ENCODE data around the gene PABPN1. TPM values are rescaled to one million over a fixed set of nuclear protein-coding genes. Genes with fewer than 3 reads are reported as not detected.

Gene PABPN1
- total and polyA plus RNA-seq, 2 of the 13 experiments (the other 11 are each of a cell fraction or from before 2014, with no cell fraction given): 233 to 524 TPM

GRCh38 chr14:23306412-23307145 is 14.7 kb upstream of the PABPN1 start, which contains the start of gene BCL2L2 (continued):
- TF ChIP-seq THAP9 (CRISPR knock-in tag; IDR thresholded peaks at IDR 0.05; ENCODE audit: borderline replicate concordance) (peak; percentile 97), ZNF790 (CRISPR knock-in tag; IDR thresholded peaks at IDR 0.05; ENCODE audit: borderline replicate concordance) (peak; percentile 93; the same call in 1 of the 2 replicates), HNRNPK (IDR thresholded peaks at IDR 0.05; ENCODE audit: low read depth, low read length, poor library complexity, severe bottlenecking) (peak; percentile 100), FLYWCH1 (CRISPR knock-in tag; IDR thresholded peaks at IDR 0.05) (no peak), ZNF224 (CRISPR knock-in tag; IDR thresholded peaks at IDR 0.05) (peak; percentile 65), MBD4 (IDR thresholded peaks at IDR 0.05; ENCODE audit: borderline replicate concordance, low read length) (no peak), MZF1 (CRISPR knock-in tag; IDR thresholded peaks at IDR 0.05; ENCODE audit: borderline replicate concordance) (0 out of 2 replicates have a peak, but pooled peaks have one; percentile 82), ZBTB3 (CRISPR knock-in tag; IDR thresholded peaks at IDR 0.05; ENCODE audit: borderline replicate concordance, low read depth) (peak; percentile 73), ZNF660 (CRISPR knock-in tag; IDR thresholded peaks at IDR 0.05; ENCODE audit: borderline replicate concordance, low read depth) (peak; percentile 73; the same call in 1 of the 2 replicates), MAFK (conservative IDR thresholded peaks at IDR 0.05 in 1 of 2, IDR thresholded peaks at IDR 0.05 in 1 of 2; ENCODE audit: low read length in 2 of 2) (peak in 1 of 2 experiments; percentile 37; a peak in 1 of 4 replicates), ZNF687 (CRISPR knock-in tag; IDR thresholded peaks at IDR 0.05) (peak; percentile 99), MIXL1 (CRISPR knock-in tag; IDR thresholded peaks at IDR 0.05) (peak; percentile 77), HDAC6 (IDR thresholded peaks at IDR 0.05; ENCODE audit: low read depth, low read length) (no peak), ATF7-NPFF (CRISPR knock-in tag; IDR thresholded peaks at IDR 0.05; ENCODE audit: low read depth) (peak; percentile 69; the same call in 1 of the 2 replicates), SATB2 (CRISPR knock-in tag; IDR thresholded peaks at IDR 0.05) (peak; percentile 62; the same call in 1 of the 2 replicates), MATR3 (CRISPR knock-in tag; IDR thresholded peaks at IDR 0.05) (no peak), SNRNP70 (IDR thresholded peaks at IDR 0.05; ENCODE audit: low read depth, low read length) (no peak), ZNF124 (CRISPR knock-in tag; IDR thresholded peaks at IDR 0.05) (peak; percentile 88; the same call in 1 of the 2 replicates), WIZ (CRISPR knock-in tag; IDR thresholded peaks at IDR 0.05) (peak; percentile 61; the same call in 1 of the 2 replicates)
- TF ChIP-seq, protein P1, sequence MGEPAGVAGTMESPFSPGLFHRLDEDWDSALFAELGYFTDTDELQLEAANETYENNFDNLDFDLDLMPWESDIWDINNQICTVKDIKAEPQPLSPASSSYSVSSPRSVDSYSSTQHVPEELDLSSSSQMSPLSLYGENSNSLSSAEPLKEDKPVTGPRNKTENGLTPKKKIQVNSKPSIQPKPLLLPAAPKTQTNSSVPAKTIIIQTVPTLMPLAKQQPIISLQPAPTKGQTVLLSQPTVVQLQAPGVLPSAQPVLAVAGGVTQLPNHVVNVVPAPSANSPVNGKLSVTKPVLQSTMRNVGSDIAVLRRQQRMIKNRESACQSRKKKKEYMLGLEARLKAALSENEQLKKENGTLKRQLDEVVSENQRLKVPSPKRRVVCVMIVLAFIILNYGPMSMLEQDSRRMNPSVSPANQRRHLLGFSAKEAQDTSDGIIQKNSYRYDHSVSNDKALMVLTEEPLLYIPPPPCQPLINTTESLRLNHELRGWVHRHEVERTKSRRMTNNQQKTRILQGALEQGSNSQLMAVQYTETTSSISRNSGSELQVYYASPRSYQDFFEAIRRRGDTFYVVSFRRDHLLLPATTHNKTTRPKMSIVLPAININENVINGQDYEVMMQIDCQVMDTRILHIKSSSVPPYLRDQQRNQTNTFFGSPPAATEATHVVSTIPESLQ (CRISPR knock-in tag; conservative IDR thresholded peaks at IDR 0.05): peak; percentile 94
